HepG2 (cell line): ENCODE measurements around the gene POLR3GL. TPM values are rescaled to one million over a fixed set of nuclear protein-coding genes. Genes with fewer than 3 reads are reported as not detected.

Experiments
- ATAC-seq: fragments of 200-7000 bp; cut with Tn5 transposase; 3 replicates; pipeline ENCODE4 v1.9.1; 2020; ENCODE audit warnings: mild to moderate bottlenecking, moderate library complexity
- BruUV-seq: library from RNA; stranded (reverse); fragments of 400-500 nt; replicated peaks from 2 replicates; lab custom pipeline; 2021; lab: Mats Ljungman, UMichigan
- CTCF ChIA-PET: fragments of 300-600 bp; formaldehyde crosslinking; extraction: SDS; loops from one replicate; lab custom pipeline; 2021; ENCODE audit warnings: low total read pairs, inconsistent platforms, low intra/inter-chr PET ratio; lab: Yijun Ruan, JAX
- POLR2A ChIA-PET: fragments of 350-600 bp; sonication (Branson Sonifier 250); formaldehyde crosslinking; loops from one replicate; lab custom pipeline; 2020; ENCODE audit warnings: antibody characterized with exemption, inconsistent platforms; lab: Yijun Ruan, JAX
- DNase-seq: peaks from one replicate; pipeline ENCODE4 v3.0.0-alpha.2; 2015; ENCODE audit warnings: low spot score
- FAIRE-seq: peaks from 3 replicates; lab custom pipeline; 2011; peaks lifted over from hg19 to GRCh38; lab: Jason Lieb, UNC
- H2AFZ ChIP-seq: one replicate; pipeline ENCODE4 v1.6.1; 2011; ENCODE audit warnings: low read length, inconsistent platforms
- H3K27ac ChIP-seq: fragments of 300-600 bp; 3 replicates; pipeline ENCODE4 v1.8.0; 2011; ENCODE audit warnings: mixed run types, mild to moderate bottlenecking, mixed read lengths, low read length, inconsistent platforms; ENCODE audit not compliant: insufficient read depth; ENCODE audit errors: extremely low read length
- H3K27me3 ChIP-seq, 2 experiments: fragments of 200-600 bp in 1 of 2; 2 replicates in 1 of 2; 3 replicates in 1 of 2; pipeline versions ENCODE4 v1.6.0 to v1.8.0; 2011; ENCODE audit warnings: low read length in 2 of 2, mild to moderate bottlenecking in 2 of 2, moderate library complexity in 2 of 2, inconsistent platforms in 1 of 2; ENCODE audit not compliant: insufficient read depth in 2 of 2, control insufficient read depth in 1 of 2
- H3K36me3 ChIP-seq, 2 experiments: fragments of 200-600 bp in 1 of 2; replicated peaks in 1 of 2; 2 replicates in 1 of 2; 3 replicates in 1 of 2; pipeline versions ENCODE4 v1.5.1 to v1.8.0; 2011; ENCODE audit warnings: low read length in 2 of 2, inconsistent platforms in 1 of 2; ENCODE audit not compliant: insufficient read depth in 2 of 2, control insufficient read depth in 1 of 2
- H3K4me1 ChIP-seq: 2 replicates; pipeline ENCODE4 v1.5.1; 2012; ENCODE audit warnings: low read length, inconsistent platforms; ENCODE audit not compliant: insufficient read depth
- H3K4me2 ChIP-seq: 2 replicates; pipeline ENCODE4 v1.6.0; 2011; ENCODE audit warnings: low read depth, low read length, inconsistent platforms
- H3K4me3 ChIP-seq, 3 experiments: fragments of 200-600 bp in 1 of 3; sonication (generic), shearing (Covaris generic) in 1 of 3; replicated peaks in 1 of 3; 2 replicates each; pipeline ENCODE4 v1.5.1; 2011 to 2016; ENCODE audit warnings: low read length in 3 of 3, inconsistent platforms in 2 of 3, low read depth in 2 of 3, mild to moderate bottlenecking in 2 of 3, control low read depth in 1 of 3, mixed read lengths in 1 of 3; ENCODE audit not compliant: insufficient read depth in 1 of 3
- H3K79me2 ChIP-seq: one replicate; pipeline ENCODE4 v1.6.1; 2011; ENCODE audit warnings: low read length, inconsistent platforms; ENCODE audit not compliant: insufficient read depth
- H3K9ac ChIP-seq: 2 replicates; pipeline ENCODE4 v1.6.0; 2011; ENCODE audit warnings: mild to moderate bottlenecking, low read depth, low read length, inconsistent platforms; ENCODE audit not compliant: insufficient read depth
- H3K9me3 ChIP-seq: 2 replicates; pipeline ENCODE4 v1.5.1; 2012; ENCODE audit warnings: mild to moderate bottlenecking, low read length
- H4K20me1 ChIP-seq: 2 replicates; pipeline ENCODE4 v1.6.0; 2011; ENCODE audit warnings: inconsistent platforms, mild to moderate bottlenecking, low read length, moderate library complexity; ENCODE audit not compliant: insufficient read depth
- KMT2B ChIP-seq: IDR thresholded peaks from 2 replicates; pipeline ENCODE4 v1.6.1; 2016; ENCODE audit warnings: missing genetic modification reagents, missing compliant biosample characterization
- RCOR2 ChIP-seq: IDR thresholded peaks from 2 replicates; pipeline ENCODE4 v1.6.1; 2016; ENCODE audit warnings: missing biosample characterization, missing genetic modification reagents
- REXO4 ChIP-seq: sonication (generic); formaldehyde crosslinking; IDR thresholded peaks from 2 replicates; pipeline ENCODE4 v1.8.0; 2022; ENCODE audit warnings: missing genetic modification reagents, mild to moderate bottlenecking, borderline replicate concordance
- RFX5 ChIP-seq: IDR thresholded peaks from 2 replicates; pipeline ENCODE4 v1.6.1; 2011; ENCODE audit warnings: low read depth, low read length, improper control_type of control experiment
- SMARCE1 ChIP-seq: fragments of 450-650 bp; IDR thresholded peaks from 2 replicates; pipeline ENCODE4 v1.6.1; 2017; ENCODE audit warnings: borderline replicate concordance
- SPEN ChIP-seq: sonication (generic); formaldehyde crosslinking; IDR thresholded peaks from 2 replicates; pipeline ENCODE4 v1.5.1; 2020; ENCODE audit warnings: low read depth, mild to moderate bottlenecking, missing genetic modification reagents
- ZKSCAN5 ChIP-seq: sonication (generic); formaldehyde crosslinking; IDR thresholded peaks from 2 replicates; pipeline ENCODE4 v1.5.1; 2020; ENCODE audit warnings: mild to moderate bottlenecking, missing genetic modification reagents
- ZNF136 ChIP-seq: sonication (generic); formaldehyde crosslinking; IDR thresholded peaks from 2 replicates; pipeline ENCODE4 v1.8.1; 2022; ENCODE audit warnings: low read depth, mild to moderate bottlenecking, moderate library complexity, missing genetic modification reagents
- ZNF512 ChIP-seq: sonication (generic); formaldehyde crosslinking; IDR thresholded peaks from 2 replicates; pipeline ENCODE4 v1.4.0; 2020; ENCODE audit warnings: mild to moderate bottlenecking, missing genetic modification reagents
- WGBS: methylation state at CpG from one replicate; pipeline ENCODE4 v1.1.6; 2017; ENCODE audit warnings: low lambda C conversion rate; 5-methylcytosine and 5-hydroxymethylcytosine counted together
- in situ Hi-C: cut with HindIII; loops from 2 replicates; pipeline ENCODE4 v1.10.0; 2017; ENCODE audit warnings: low pct_unique_long_range_greater_than_20kb; ENCODE audit not compliant: extremely low pct_ligation_motif_present
- intact Hi-C: fragments of 100-400 bp; cut with micrococcal nuclease; formaldehyde crosslinking; loops from one replicate; pipeline ENCODE4 v1.10.0; 2022; ENCODE audit not compliant: unreplicated experiment
- polyA plus RNA-seq, 8 experiments: library from polyadenylated mRNA; depleted of rRNA in 3 of 8; stranded (reverse) in 7 of 8; unstranded in 1 of 8; fragments of >200 nt; fragmentation: Illumina TruSeq in 4 of 8; extraction: Trizol in 4 of 8; gene quantifications; 2 replicates each; pipeline versions ENCODE4 v1.2.1 to v1.2.3, GENCODE V29; 2011 to 2016; ENCODE audit warnings: low read depth in 4 of 8, missing spikeins in 1 of 8, mixed read lengths in 1 of 8; ENCODE audit not compliant: insufficient read depth in 1 of 8
- total RNA-seq, 5 experiments: library from RNA; depleted of rRNA; stranded (reverse); fragments of >200 nt; fragmentation: Illumina TruSeq; extraction: Trizol; gene quantifications; 2 replicates each; pipeline ENCODE4 v1.2.3, GENCODE V29; 2016; ENCODE audit warnings: low read depth in 1 of 5
- TF ChIP-seq, protein P1 (sequence below): sonication (generic); formaldehyde crosslinking; IDR thresholded peaks from 2 replicates; pipeline ENCODE4 v1.4.0; 2020; ENCODE audit warnings: missing genetic modification reagents

The POLR3GL gene
- total and polyA plus RNA-seq, 2 of the 13 experiments (the other 11 are each of a cell fraction or from before 2014, with no cell fraction given) = 11.5 to 12.4 TPM

- Histone ChIP-seq H3K4me3 (no peak overlapping the region), H3K4me1 (peaks cover 43% of the 10 kb centered on the region), H4K20me1 (no peaks in the 10 kb centered on the region), H3K4me2 (no peak overlapping the region), H3K9me3 (no peaks in the 10 kb centered on the region), H3K27me3 (no peaks in the 10 kb centered on the region), H2AFZ (no peak overlapping the region), H3K79me2 (peaks cover 23% of the 10 kb centered on the region), H3K36me3 (peaks cover 0 to 1% of the 10 kb centered on the region in 2 experiments; a peak in 1 of 5 replicates), H3K9ac (no peak overlapping the region), H3K27ac (no peak overlapping the region)
- no peak for DNase-seq
- TF ChIP-seq KMT2B (CRISPR knock-in tag) = no peak
- TF ChIP-seq RFX5 = no peak
- TF ChIP-seq RCOR2 (CRISPR knock-in tag) = no peak
- TF ChIP-seq ZNF512 (CRISPR knock-in tag) = no peak
- TF ChIP-seq, protein P1, sequence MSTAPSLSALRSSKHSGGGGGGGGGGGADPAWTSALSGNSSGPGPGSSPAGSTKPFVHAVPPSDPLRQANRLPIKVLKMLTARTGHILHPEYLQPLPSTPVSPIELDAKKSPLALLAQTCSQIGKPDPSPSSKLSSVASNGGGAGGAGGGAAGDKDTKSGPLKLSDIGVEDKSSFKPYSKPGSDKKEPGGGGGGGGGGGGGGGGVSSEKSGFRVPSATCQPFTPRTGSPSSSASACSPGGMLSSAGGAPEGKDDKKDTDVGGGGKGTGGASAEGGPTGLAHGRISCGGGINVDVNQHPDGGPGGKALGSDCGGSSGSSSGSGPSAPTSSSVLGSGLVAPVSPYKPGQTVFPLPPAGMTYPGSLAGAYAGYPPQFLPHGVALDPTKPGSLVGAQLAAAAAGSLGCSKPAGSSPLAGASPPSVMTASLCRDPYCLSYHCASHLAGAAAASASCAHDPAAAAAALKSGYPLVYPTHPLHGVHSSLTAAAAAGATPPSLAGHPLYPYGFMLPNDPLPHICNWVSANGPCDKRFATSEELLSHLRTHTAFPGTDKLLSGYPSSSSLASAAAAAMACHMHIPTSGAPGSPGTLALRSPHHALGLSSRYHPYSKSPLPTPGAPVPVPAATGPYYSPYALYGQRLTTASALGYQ (CRISPR knock-in tag) = no peak
- no peak for TF ChIP-seq ZKSCAN5 (CRISPR knock-in tag)
- no peak for TF ChIP-seq ZNF136 (CRISPR knock-in tag)
- TF ChIP-seq SMARCE1 = no peak
- TF ChIP-seq REXO4 (CRISPR knock-in tag) = no peak
- TF ChIP-seq SPEN (CRISPR knock-in tag) = no peak
- WGBS = 94% methylated on average over 6 of the region's 6 CpGs
- POLR2A ChIA-PET = interaction anchor here (1.1 to 6.2 kb wide), 2 partner anchors 25 to 68 kb away, joined by 3 to 84 read pairs; partner anchors contain the start of genes ANKRD35 and RBM8A
- in situ Hi-C loops = no loop called here
- ATAC-seq = no peak
- BruUV-seq = no TSS peak
- intact Hi-C loops = no loop called here
- FAIRE-seq = no peak
- CTCF ChIA-PET = no interaction called here
Observed at GRCh38 chr1:145953861-145954260, 10.6 kb upstream of the POLR3GL start.
